Caco-2 (cell line): ENCODE results near the gene HNF4A. TPM values are rescaled to one million over a fixed set of nuclear protein-coding genes. Genes with fewer than 3 reads are reported as not detected.
A peak's percentile ranks its signal among the peaks of the same experiment; 100 is the strongest.

Experiments
- BruUV-seq: library from RNA; stranded (reverse); fragments of 400-500 nt; replicated peaks from 2 replicates; lab custom pipeline; 2021; lab: Mats Ljungman, UMichigan
- CTCF ChIA-PET: fragments of 300-600 bp; sonication (Branson Sonifier 250); formaldehyde crosslinking; loops from one replicate; lab custom pipeline; 2022; ENCODE audit warnings: antibody characterized with exemption; lab: Charles Lee
- POLR2A ChIA-PET: fragments of 300-600 bp; sonication (Branson Sonifier 250); formaldehyde crosslinking; loops from one replicate; lab custom pipeline; 2022; ENCODE audit warnings: antibody characterized with exemption; lab: Charles Lee
- DNase-seq, 2 experiments: peaks; one replicate each; pipeline versions ENCODE4 v3.0.0 to v3.0.0-alpha.2; 2020 to 2022
- H3K27me3 ChIP-seq: replicated peaks from 2 replicates; pipeline ENCODE4 v1.6.0; 2011; ENCODE audit warnings: low read length; ENCODE audit not compliant: control insufficient read depth, insufficient read depth
- H3K36me3 ChIP-seq: 2 replicates; pipeline ENCODE4 v1.5.1; 2011; ENCODE audit warnings: low read length; ENCODE audit not compliant: control insufficient read depth, insufficient read depth
- H3K4me1 ChIP-seq: fragments of 250-450 bp; sonication (Bioruptor Pico); 2 replicates; pipeline ENCODE4 v1.5.1; 2020; ENCODE audit warnings: mild to moderate bottlenecking
- H3K4me3 ChIP-seq: 2 replicates; pipeline ENCODE4 v1.5.1; 2011; ENCODE audit warnings: low read depth, mild to moderate bottlenecking, control low read depth, low read length
- H3K9me3 ChIP-seq: fragments of 250-450 bp; sonication (Bioruptor Pico); 2 replicates; pipeline ENCODE4 v1.5.1; 2020; ENCODE audit warnings: mild to moderate bottlenecking, moderate library complexity
- H3K27ac Mint-ChIP-seq: one replicate; pipeline ENCODE4 v1.8.0; 2022; ENCODE audit warnings: mixed read lengths; ENCODE audit not compliant: unreplicated experiment
- H3K27me3 Mint-ChIP-seq: one replicate; pipeline ENCODE4 v1.8.0; 2022; ENCODE audit warnings: mixed read lengths; ENCODE audit not compliant: insufficient read depth, unreplicated experiment
- H3K36me3 Mint-ChIP-seq: one replicate; pipeline ENCODE4 v1.8.0; 2022; ENCODE audit warnings: mild to moderate bottlenecking, mixed read lengths; ENCODE audit not compliant: insufficient read depth, unreplicated experiment
- H3K4me1 Mint-ChIP-seq: one replicate; pipeline ENCODE4 v1.8.0; 2022; ENCODE audit warnings: low read depth, mixed read lengths; ENCODE audit not compliant: unreplicated experiment
- H3K4me3 Mint-ChIP-seq: one replicate; pipeline ENCODE4 v1.8.0; 2022; ENCODE audit warnings: mild to moderate bottlenecking, moderate library complexity, mixed read lengths; ENCODE audit not compliant: unreplicated experiment
- H3K9me3 Mint-ChIP-seq: one replicate; pipeline ENCODE4 v1.8.0; 2022; ENCODE audit warnings: mixed read lengths; ENCODE audit not compliant: unreplicated experiment
- CTCF ChIP-seq, 2 experiments: fragments of 200-600 bp in 1 of 2; IDR thresholded peaks; 1 replicate in 1 of 2; 2 replicates in 1 of 2; pipeline versions ENCODE4 v1.5.1 to v1.8.0; 2011 to 2022; ENCODE audit warnings: antibody characterized with exemption in 1 of 2, control low read depth in 1 of 2, inconsistent platforms in 1 of 2, low read depth in 1 of 2, low read length in 1 of 2, mild to moderate bottlenecking in 1 of 2, moderate library complexity in 1 of 2; ENCODE audit not compliant: insufficient read depth in 1 of 2, severe bottlenecking in 1 of 2, unreplicated experiment in 1 of 2
- intact Hi-C: fragments of 100-400 bp; cut with micrococcal nuclease; formaldehyde crosslinking; loops from one replicate; pipeline ENCODE4 v1.10.0; 2022; ENCODE audit not compliant: unreplicated experiment
- total RNA-seq: library from RNA; stranded (reverse); gene quantifications from 2 replicates; pipeline ENCODE4 v1.2.3, GENCODE V29; 2022

HNF4A gene
- total RNA-seq, 1 experiment from 2014 or later: 292 TPM

GRCh38 chr20:44460795-44461141 is 105.3 kb downstream of the HNF4A start:
- Mint-ChIP-seq H3K9me3 (no peaks in the 10 kb centered on the region), H3K27me3 (no peaks in the 10 kb centered on the region), H3K27ac (no peak overlapping the region), H3K4me3 (no peak overlapping the region), H3K4me1 (no peaks in the 10 kb centered on the region), H3K36me3 (no peaks in the 10 kb centered on the region)
- H3K9me3 ChIP-seq: no peaks in the 10 kb centered on the region
- POLR2A ChIA-PET: no interaction called here
- TF ChIP-seq CTCF (IDR thresholded peaks at IDR 0.05; ENCODE audit: insufficient read depth in 1 of 2, low read depth in 1 of 2, low read length in 1 of 2, severe bottlenecking in 1 of 2, unreplicated experiment in 1 of 2): peak; percentile 73 to 82
- H3K4me3 ChIP-seq: no peak overlapping the region
- BruUV-seq: no TSS peak
- CTCF ChIA-PET: interaction anchor here (1.0 to 3.3 kb wide), 6 partner anchors 11 to 344 kb away, joined by 3 to 38 read pairs (median 4); no protein-coding TSS in a partner anchor
- no peaks in the 10 kb centered on the region for H3K36me3 ChIP-seq
- H3K4me1 ChIP-seq: peaks cover 9% of the 10 kb centered on the region
- no peaks in the 10 kb centered on the region for H3K27me3 ChIP-seq
- DNase-seq: peak in 1 of 2 experiments; percentile 69
- intact Hi-C loops: loop anchor here (1.0 to 2.0 kb wide), 3 partner anchors 66 to 245 kb away; no protein-coding TSS in a partner anchor

GRCh38 chr20:44461142-44461802 is 105.8 kb downstream of the HNF4A start:
- peaks cover 9% of the 10 kb centered on the region for H3K4me1 ChIP-seq
- CTCF ChIA-PET: interaction anchor here (0.6 to 3.3 kb wide), 9 partner anchors 10 to 345 kb away, joined by 3 to 38 read pairs (median 5); no protein-coding TSS in a partner anchor
- no peak for TF ChIP-seq CTCF (IDR thresholded peaks at IDR 0.05; ENCODE audit: insufficient read depth in 1 of 2, low read depth in 1 of 2, low read length in 1 of 2, severe bottlenecking in 1 of 2, unreplicated experiment in 1 of 2)
- H3K4me3 Mint-ChIP-seq: no peak overlapping the region
- no peaks in the 10 kb centered on the region for H3K36me3 Mint-ChIP-seq
- H3K27ac Mint-ChIP-seq: no peak overlapping the region
- H3K9me3 ChIP-seq: no peaks in the 10 kb centered on the region
- no peak for DNase-seq
- H3K27me3 Mint-ChIP-seq: no peaks in the 10 kb centered on the region
- no peaks in the 10 kb centered on the region for H3K27me3 ChIP-seq
- POLR2A ChIA-PET: no interaction called here
- no TSS peak for BruUV-seq
- intact Hi-C loops: loop anchor here (1.0 to 2.0 kb wide), 3 partner anchors 66 to 246 kb away; no protein-coding TSS in a partner anchor
- H3K4me3 ChIP-seq: no peak overlapping the region
- no peaks in the 10 kb centered on the region for H3K36me3 ChIP-seq
- no peaks in the 10 kb centered on the region for H3K4me1 Mint-ChIP-seq
- H3K9me3 Mint-ChIP-seq: no peaks in the 10 kb centered on the region

- TF ChIP-seq CTCF (IDR thresholded peaks at IDR 0.05; ENCODE audit: insufficient read depth in 1 of 2, low read depth in 1 of 2, low read length in 1 of 2, severe bottlenecking in 1 of 2, unreplicated experiment in 1 of 2): no peak
- DNase-seq: no peak
- no TSS peak for BruUV-seq
- H3K27me3 ChIP-seq: no peaks in the 10 kb centered on the region
- no peaks in the 10 kb centered on the region for H3K9me3 ChIP-seq
- CTCF ChIA-PET: interaction anchor here (0.6 to 3.3 kb wide), 9 partner anchors 10 to 345 kb away, joined by 3 to 38 read pairs (median 5); no protein-coding TSS in a partner anchor
- Mint-ChIP-seq H3K4me3 (no peak overlapping the region), H3K27me3 (no peaks in the 10 kb centered on the region), H3K36me3 (no peaks in the 10 kb centered on the region), H3K4me1 (no peaks in the 10 kb centered on the region), H3K27ac (no peak overlapping the region), H3K9me3 (no peaks in the 10 kb centered on the region)
- peaks cover 7% of the 10 kb centered on the region for H3K4me1 ChIP-seq
- H3K4me3 ChIP-seq: no peak overlapping the region
- intact Hi-C loops: loop anchor here (1.0 to 2.0 kb wide), 3 partner anchors 67 to 246 kb away; no protein-coding TSS in a partner anchor
- H3K36me3 ChIP-seq: no peaks in the 10 kb centered on the region
- POLR2A ChIA-PET: no interaction called here
These were observed 106.3 kb downstream of the HNF4A start for GRCh38 chr20:44461803-44462174.
